ENCODE results near the gene KDM4C. TPM values are rescaled to one million over a fixed set of nuclear protein-coding genes. Genes with fewer than 3 reads are reported as not detected.

KDM4C gene
- total RNA-seq, 2 experiments from 2014 or later = 60.1 to 61.3 TPM

- H3K27ac Mint-ChIP-seq = no peak overlapping the region
- H3K9me3 ChIP-seq (ENCODE audit: control insufficient read depth in 1 of 2, insufficient read depth in 1 of 2, low read length in 2 of 2) = no peaks in the 10 kb centered on the region
- TF ChIP-seq, protein P1, sequence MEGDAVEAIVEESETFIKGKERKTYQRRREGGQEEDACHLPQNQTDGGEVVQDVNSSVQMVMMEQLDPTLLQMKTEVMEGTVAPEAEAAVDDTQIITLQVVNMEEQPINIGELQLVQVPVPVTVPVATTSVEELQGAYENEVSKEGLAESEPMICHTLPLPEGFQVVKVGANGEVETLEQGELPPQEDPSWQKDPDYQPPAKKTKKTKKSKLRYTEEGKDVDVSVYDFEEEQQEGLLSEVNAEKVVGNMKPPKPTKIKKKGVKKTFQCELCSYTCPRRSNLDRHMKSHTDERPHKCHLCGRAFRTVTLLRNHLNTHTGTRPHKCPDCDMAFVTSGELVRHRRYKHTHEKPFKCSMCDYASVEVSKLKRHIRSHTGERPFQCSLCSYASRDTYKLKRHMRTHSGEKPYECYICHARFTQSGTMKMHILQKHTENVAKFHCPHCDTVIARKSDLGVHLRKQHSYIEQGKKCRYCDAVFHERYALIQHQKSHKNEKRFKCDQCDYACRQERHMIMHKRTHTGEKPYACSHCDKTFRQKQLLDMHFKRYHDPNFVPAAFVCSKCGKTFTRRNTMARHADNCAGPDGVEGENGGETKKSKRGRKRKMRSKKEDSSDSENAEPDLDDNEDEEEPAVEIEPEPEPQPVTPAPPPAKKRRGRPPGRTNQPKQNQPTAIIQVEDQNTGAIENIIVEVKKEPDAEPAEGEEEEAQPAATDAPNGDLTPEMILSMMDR (IDR thresholded peaks at IDR 0.05) = no peak
- H3K36me3 ChIP-seq (ENCODE audit: insufficient read depth, low read length) = peaks cover 66% of the 10 kb centered on the region
- DNase-seq (no peak), ATAC-seq (ENCODE audit: poor library complexity) (no peak)
- intact Hi-C loops (cut with DNase I, micrococcal nuclease) = no loop called here
- H3K36me3 Mint-ChIP-seq (ENCODE audit: low read depth) = peaks cover 97% of the 10 kb centered on the region
- H3K4me1 ChIP-seq (ENCODE audit: insufficient read depth, low read length) = no peaks in the 10 kb centered on the region
- H3K27me3 Mint-ChIP-seq = no peaks in the 10 kb centered on the region
- H3K4me1 Mint-ChIP-seq (ENCODE audit: low read depth) = peaks cover 6% of the 10 kb centered on the region
- ChIA-PET CTCF (no interaction called here), POLR2A (no interaction called here)
- no peak overlapping the region for H3K4me3 ChIP-seq (ENCODE audit: low read length)
- H3K9me3 Mint-ChIP-seq = no peaks in the 10 kb centered on the region
- no peak overlapping the region for H3K27ac ChIP-seq (ENCODE audit: low read depth in 1 of 2, low read length in 2 of 2)
- no peaks in the 10 kb centered on the region for H3K27me3 ChIP-seq (ENCODE audit: control insufficient read depth in 1 of 2, insufficient read depth in 2 of 2, low read length in 2 of 2)
- H3K4me3 Mint-ChIP-seq = no peak overlapping the region
Observed at GRCh38 chr9:7129391-7129790, 371.6 kb downstream of the KDM4C start.

DNA sequence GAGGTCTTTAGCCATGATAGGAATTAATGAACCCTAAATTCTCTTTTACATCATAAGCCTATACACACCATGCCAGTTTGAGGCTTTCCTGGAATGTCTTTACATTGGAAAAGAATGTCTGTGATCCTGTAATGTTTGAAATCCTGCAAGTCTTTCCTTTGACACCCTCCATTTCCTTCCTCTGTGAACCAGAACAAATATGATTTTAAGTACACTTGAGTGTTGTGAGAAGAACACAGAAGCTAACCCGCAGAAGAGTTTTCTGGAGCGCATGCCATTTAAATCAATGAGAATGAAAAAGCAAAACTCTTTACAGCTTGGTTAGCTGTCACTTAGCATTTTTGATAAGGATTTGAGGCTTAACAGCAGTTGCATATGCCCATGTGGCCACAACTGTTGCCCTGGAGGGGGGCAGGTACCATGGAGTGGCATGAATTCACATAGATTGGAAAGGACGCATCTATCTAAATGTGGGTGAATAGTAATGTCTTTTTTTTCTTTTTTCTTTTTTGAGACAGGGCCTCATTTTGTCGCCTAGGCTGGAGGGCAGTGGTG lies 372.6 kb downstream of the KDM4C start:
- no peak overlapping the region for H3K4me3 Mint-ChIP-seq
- H3K36me3 ChIP-seq (ENCODE audit: insufficient read depth, low read length) = peaks cover 65% of the 10 kb centered on the region
- no peak overlapping the region for H3K27ac Mint-ChIP-seq
- H3K4me3 ChIP-seq (ENCODE audit: low read length) = no peak overlapping the region
- H3K36me3 Mint-ChIP-seq (ENCODE audit: low read depth) = peaks cover 98% of the 10 kb centered on the region
- H3K4me1 Mint-ChIP-seq (ENCODE audit: low read depth) = peaks cover 6% of the 10 kb centered on the region
- H3K27me3 Mint-ChIP-seq = no peaks in the 10 kb centered on the region
- H3K27ac ChIP-seq (ENCODE audit: low read depth in 1 of 2, low read length in 2 of 2) = no peak overlapping the region
- H3K4me1 ChIP-seq (ENCODE audit: insufficient read depth, low read length) = no peaks in the 10 kb centered on the region
- CTCF ChIA-PET = no interaction called here
- no peaks in the 10 kb centered on the region for H3K9me3 Mint-ChIP-seq
- H3K27me3 ChIP-seq (ENCODE audit: control insufficient read depth in 1 of 2, insufficient read depth in 2 of 2, low read length in 2 of 2) = no peaks in the 10 kb centered on the region
- DNase-seq (no peak), ATAC-seq (ENCODE audit: poor library complexity) (no peak)
- no peaks in the 10 kb centered on the region for H3K9me3 ChIP-seq (ENCODE audit: control insufficient read depth in 1 of 2, insufficient read depth in 1 of 2, low read length in 2 of 2)
- POLR2A ChIA-PET = no interaction called here
- TF ChIP-seq, protein P1 (IDR thresholded peaks at IDR 0.05) = no peak
- intact Hi-C loops (cut with DNase I, micrococcal nuclease) = loop anchor here in 1 of 2 experiments (10.0 kb wide), 1 partner anchor 64 kb away; no protein-coding TSS in a partner anchor

- Histone ChIP-seq H3K9me3 (ENCODE audit: control insufficient read depth in 1 of 2, insufficient read depth in 1 of 2, low read length in 2 of 2) (no peaks in the 10 kb centered on the region), H3K36me3 (ENCODE audit: insufficient read depth, low read length) (peaks cover 70% of the 10 kb centered on the region), H3K27me3 (ENCODE audit: control insufficient read depth in 1 of 2, insufficient read depth in 2 of 2, low read length in 2 of 2) (no peaks in the 10 kb centered on the region), H3K4me3 (ENCODE audit: low read length) (no peak overlapping the region), H3K4me1 (ENCODE audit: insufficient read depth, low read length) (no peaks in the 10 kb centered on the region), H3K27ac (ENCODE audit: low read depth in 1 of 2, low read length in 2 of 2) (no peak overlapping the region)
- ATAC-seq (ENCODE audit: poor library complexity) (no peak), DNase-seq (no peak)
- intact Hi-C loops (cut with DNase I, micrococcal nuclease) = loop anchor here in 1 of 2 experiments (10.0 kb wide), 1 partner anchor 62 kb away; no protein-coding TSS in a partner anchor
- H3K36me3 Mint-ChIP-seq (ENCODE audit: low read depth) = peaks cover 99% of the 10 kb centered on the region
- no peak overlapping the region for H3K4me3 Mint-ChIP-seq
- no peaks in the 10 kb centered on the region for H3K27me3 Mint-ChIP-seq
- TF ChIP-seq, protein P1 (IDR thresholded peaks at IDR 0.05) = no peak
- ChIA-PET CTCF (no interaction called here), POLR2A (no interaction called here)
- H3K27ac Mint-ChIP-seq = no peak overlapping the region
- H3K4me1 Mint-ChIP-seq (ENCODE audit: low read depth) = no peaks in the 10 kb centered on the region
- no peaks in the 10 kb centered on the region for H3K9me3 Mint-ChIP-seq
Observed at GRCh38 chr9:7132605-7133004, 374.8 kb downstream of the KDM4C start.
